HepG2 (cell line): ENCODE measurements around the gene TJAP1. TPM values are rescaled to one million over a fixed set of nuclear protein-coding genes. Genes with fewer than 3 reads are reported as not detected.

Experiments used
- CBFB ChIP-seq: sonication (generic); formaldehyde crosslinking; IDR thresholded peaks from 2 replicates; pipeline ENCODE4 v1.4.0; 2020; ENCODE audit warnings: missing genetic modification reagents
- CCDC6 ChIP-seq: sonication (generic); formaldehyde crosslinking; IDR thresholded peaks from 2 replicates; pipeline ENCODE4 v1.8.1; 2022; ENCODE audit warnings: mild to moderate bottlenecking, missing genetic modification reagents, moderate library complexity
- FOXP4 ChIP-seq: sonication (generic); formaldehyde crosslinking; IDR thresholded peaks from 2 replicates; pipeline ENCODE4 v1.4.0; 2020; ENCODE audit warnings: missing genetic modification reagents
- HOMEZ ChIP-seq: IDR thresholded peaks from 2 replicates; pipeline ENCODE4 v1.6.1; 2016; ENCODE audit warnings: low read depth
- KMT2B ChIP-seq: IDR thresholded peaks from 2 replicates; pipeline ENCODE4 v1.6.1; 2016; ENCODE audit warnings: missing genetic modification reagents, missing compliant biosample characterization
- MNT ChIP-seq: fragments of 450-650 bp; IDR thresholded peaks from 2 replicates; pipeline ENCODE4 v1.6.1; 2016
- NCOA1 ChIP-seq: sonication (generic); formaldehyde crosslinking; IDR thresholded peaks from 2 replicates; pipeline ENCODE4 v1.9.0; 2021; ENCODE audit warnings: missing genetic modification reagents
- NCOR1 ChIP-seq: fragments of 200-600 bp; sonication (generic); IDR thresholded peaks from 2 replicates; pipeline ENCODE4 v1.7.0; 2017; ENCODE audit warnings: antibody characterized with exemption, low read length, borderline replicate concordance
- NR2F6 ChIP-seq, 2 experiments: IDR thresholded peaks; 2 replicates each; pipeline ENCODE4 v1.6.1; 2016; ENCODE audit warnings: antibody characterized with exemption in 1 of 2, mild to moderate bottlenecking in 1 of 2
- TBX2 ChIP-seq: sonication (generic); formaldehyde crosslinking; IDR thresholded peaks from 2 replicates; pipeline ENCODE4 v1.5.0; 2020; ENCODE audit warnings: missing genetic modification reagents, mild to moderate bottlenecking, borderline replicate concordance
- ZKSCAN1 ChIP-seq: fragments of 150-350 bp; IDR thresholded peaks from 2 replicates; pipeline ENCODE4 v1.6.1; 2014; ENCODE audit warnings: low read length
- ZMYM2 ChIP-seq: sonication (generic); formaldehyde crosslinking; IDR thresholded peaks from 2 replicates; pipeline ENCODE4 v1.8.0; 2022; ENCODE audit warnings: mild to moderate bottlenecking, missing genetic modification reagents
- ZNF576 ChIP-seq: sonication (generic); formaldehyde crosslinking; IDR thresholded peaks from 2 replicates; pipeline ENCODE4 v1.4.0; 2020; ENCODE audit warnings: mild to moderate bottlenecking, missing genetic modification reagents
- ZNF609 ChIP-seq: sonication (generic); formaldehyde crosslinking; IDR thresholded peaks from 2 replicates; pipeline ENCODE4 v1.4.0; 2020; ENCODE audit warnings: mild to moderate bottlenecking, missing genetic modification reagents, borderline replicate concordance
- ZNF672 ChIP-seq: sonication (generic); formaldehyde crosslinking; IDR thresholded peaks from 2 replicates; pipeline ENCODE4 v1.8.1; 2022; ENCODE audit warnings: missing genetic modification reagents
- ZNF766 ChIP-seq: sonication (generic); formaldehyde crosslinking; IDR thresholded peaks from 2 replicates; pipeline ENCODE4 v1.5.0; 2020; ENCODE audit warnings: missing genetic modification reagents, borderline replicate concordance
- ZNF776 ChIP-seq: sonication (generic); formaldehyde crosslinking; IDR thresholded peaks from 2 replicates; pipeline ENCODE4 v1.4.0; 2020; ENCODE audit warnings: mild to moderate bottlenecking, missing genetic modification reagents
- ZNF784 ChIP-seq: sonication (generic); formaldehyde crosslinking; IDR thresholded peaks from 2 replicates; pipeline ENCODE4 v1.5.1; 2020; ENCODE audit warnings: missing genetic modification reagents, mild to moderate bottlenecking, borderline replicate concordance
- ZNF816 ChIP-seq: sonication (generic); formaldehyde crosslinking; IDR thresholded peaks from 2 replicates; pipeline ENCODE4 v1.8.0; 2022; ENCODE audit warnings: missing genetic modification reagents, mild to moderate bottlenecking, borderline replicate concordance
- ZSCAN22 ChIP-seq: sonication (generic); formaldehyde crosslinking; IDR thresholded peaks from 2 replicates; pipeline ENCODE4 v1.4.0; 2020; ENCODE audit warnings: mild to moderate bottlenecking, missing genetic modification reagents
- polyA plus RNA-seq, 8 experiments: library from polyadenylated mRNA; depleted of rRNA in 3 of 8; stranded (reverse) in 7 of 8; unstranded in 1 of 8; fragments of >200 nt; fragmentation: Illumina TruSeq in 4 of 8; extraction: Trizol in 4 of 8; gene quantifications; 2 replicates each; pipeline versions ENCODE4 v1.2.1 to v1.2.3, GENCODE V29; 2011 to 2016; ENCODE audit warnings: low read depth in 4 of 8, missing spikeins in 1 of 8, mixed read lengths in 1 of 8; ENCODE audit not compliant: insufficient read depth in 1 of 8
- total RNA-seq, 5 experiments: library from RNA; depleted of rRNA; stranded (reverse); fragments of >200 nt; fragmentation: Illumina TruSeq; extraction: Trizol; gene quantifications; 2 replicates each; pipeline ENCODE4 v1.2.3, GENCODE V29; 2016; ENCODE audit warnings: low read depth in 1 of 5

The TJAP1 gene
- total and polyA plus RNA-seq, 2 of the 13 experiments (the other 11 are each of a cell fraction or from before 2014, with no cell fraction given), result 15.7 to 41.6 TPM

- TF ChIP-seq ZNF609 (CRISPR knock-in tag), result no peak
- TF ChIP-seq ZMYM2 (CRISPR knock-in tag), result no peak
- TF ChIP-seq MNT, result 0 out of 2 replicates have a peak, but pooled peaks have one; percentile 27
- TF ChIP-seq NCOR1, result no peak
- TF ChIP-seq KMT2B (CRISPR knock-in tag), result no peak
- TF ChIP-seq ZSCAN22 (CRISPR knock-in tag), result no peak
- TF ChIP-seq TBX2, result no peak
- no peak for TF ChIP-seq ZNF776 (CRISPR knock-in tag)
- TF ChIP-seq CBFB (CRISPR knock-in tag), result no peak
- no peak for TF ChIP-seq ZNF672 (CRISPR knock-in tag)
- TF ChIP-seq FOXP4 (CRISPR knock-in tag), result no peak
- TF ChIP-seq CCDC6, result no peak
- 0 out of 2 replicates have a peak, but pooled peaks have one; percentile 30 for TF ChIP-seq HOMEZ (CRISPR knock-in tag)
- 0 out of 2 replicates have a peak, but pooled peaks have one; percentile 37 for TF ChIP-seq ZNF784 (CRISPR knock-in tag)
- 0 out of 2 replicates have a peak, but pooled peaks have one; percentile 15 for TF ChIP-seq ZNF816 (CRISPR knock-in tag)
- TF ChIP-seq ZNF766 (CRISPR knock-in tag), result no peak
- TF ChIP-seq NR2F6 (IDR thresholded peaks at IDR 0.05), result no peak
- no peak for TF ChIP-seq NR2F6 (CRISPR knock-in tag; IDR thresholded peaks at IDR 0.05)
- TF ChIP-seq ZNF576 (CRISPR knock-in tag), result no peak
- no peak for TF ChIP-seq ZKSCAN1
- TF ChIP-seq NCOA1, result peak; percentile 80; the same call in 1 of the 2 replicates
Measured at GRCh38 chr6:43454290-43454695, 23.1 kb upstream of the TJAP1 start (continued).
